DMS79 (cell line): ENCODE data around the gene SDR9C7.
"Not testable (repeated sequence)": the region's sequence is repeated elsewhere in the genome, so short reads cannot be mapped to it uniquely, and the experiment has no call there.

Source experiments
- DNase-seq: peaks from one replicate; lab custom pipeline; 2025; lab: John Stamatoyannopoulos, UW

Gene SDR9C7

GRCh38 chr12:56933826-56934625, at the start of gene SDR9C7:
SDR9C7 (minus strand) TSS chr12:56934408; CDS start chr12:56934261, 147 bp downstream.
- no peak for DNase-seq

DNA sequence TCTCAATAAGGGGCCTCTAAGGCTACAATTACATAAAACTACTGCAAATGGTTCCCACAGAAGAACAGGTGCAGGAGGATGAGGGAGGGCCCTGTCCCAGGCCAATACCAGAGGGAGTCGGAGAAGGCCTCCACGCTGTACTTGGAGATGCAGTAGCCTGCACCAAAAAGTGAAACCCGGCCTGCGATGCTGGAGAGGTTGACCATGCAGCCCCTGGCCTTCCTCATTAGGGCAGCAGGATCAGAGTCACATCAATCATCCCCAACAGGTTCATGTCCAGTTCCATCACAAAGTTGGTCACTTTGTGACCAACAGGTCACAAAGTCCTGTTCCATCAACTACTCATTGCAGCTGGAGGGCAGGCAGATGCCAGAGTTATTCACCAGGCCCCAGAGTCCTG, 49.2 kb upstream of the SDR9C7 start:
- DNase-seq, result no peak

DNA sequence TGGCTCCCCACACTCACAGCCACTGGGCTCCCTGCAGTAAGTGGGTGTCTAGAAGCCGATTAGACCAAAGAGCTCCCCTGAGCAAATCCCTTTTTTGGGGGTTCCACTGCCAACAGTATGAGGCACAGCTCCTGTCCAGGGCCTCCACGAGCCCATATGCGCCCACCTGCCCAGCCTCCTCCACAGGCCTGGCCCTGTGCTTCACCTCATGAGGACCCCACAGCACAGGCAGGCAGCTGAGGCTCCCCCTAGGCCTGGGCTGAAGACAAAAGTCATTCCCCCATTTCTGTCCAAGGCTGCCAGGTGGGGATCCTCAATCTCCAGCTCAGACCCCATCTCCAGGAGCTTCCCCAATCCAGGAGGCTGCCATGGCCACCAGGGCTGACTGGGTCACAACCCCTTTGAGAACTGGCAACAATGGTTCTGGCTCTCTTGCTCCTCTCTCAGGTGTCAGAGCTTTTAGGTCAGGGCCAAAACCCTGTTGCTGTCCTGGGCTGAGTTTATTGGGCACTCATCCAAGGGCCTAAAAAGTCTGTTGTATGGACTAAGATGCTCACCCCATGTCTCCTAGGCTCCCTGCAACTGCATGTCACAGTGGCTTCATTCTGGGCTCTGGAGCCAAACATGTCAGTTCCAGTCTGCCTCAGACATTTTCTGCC, 48.5 kb upstream of the SDR9C7 start:
- not testable (repeated sequence) for DNase-seq

DNA sequence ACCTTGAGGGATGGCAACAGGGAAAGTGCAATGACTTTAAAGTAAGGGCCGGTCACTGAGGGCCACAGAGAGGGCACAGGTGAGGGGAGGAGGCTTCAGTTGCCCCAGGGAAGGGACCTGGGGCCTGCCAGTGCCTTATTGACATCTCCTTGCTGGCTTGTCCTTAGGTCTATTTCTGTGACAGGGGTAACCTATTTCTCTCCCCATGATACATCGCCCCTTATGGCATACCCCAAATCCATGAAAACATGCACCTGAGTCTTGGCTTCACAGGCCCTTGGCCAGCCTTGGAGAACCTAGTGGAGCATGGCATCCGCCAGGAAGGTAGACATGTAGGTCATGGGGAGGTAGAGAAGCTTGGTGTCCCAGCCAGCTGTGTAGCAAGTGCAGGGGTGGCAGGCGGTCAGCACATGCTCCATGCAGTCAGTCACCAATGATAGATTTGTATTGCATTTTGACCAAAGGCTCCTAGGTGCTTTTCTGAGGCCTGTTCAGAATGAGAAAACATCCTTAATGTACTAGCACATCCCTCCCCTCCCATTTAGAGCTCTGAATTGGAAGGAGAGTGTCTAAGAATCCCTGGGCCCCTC, 46.8 kb upstream of the SDR9C7 start:
- DNase-seq, result no peak

- no peak for DNase-seq
Measured at GRCh38 chr12:56980268-56980667, 46.1 kb upstream of the SDR9C7 start.

- no peak for DNase-seq
Measured at GRCh38 chr12:56979628-56980027, 45.4 kb upstream of the SDR9C7 start.

DNA sequence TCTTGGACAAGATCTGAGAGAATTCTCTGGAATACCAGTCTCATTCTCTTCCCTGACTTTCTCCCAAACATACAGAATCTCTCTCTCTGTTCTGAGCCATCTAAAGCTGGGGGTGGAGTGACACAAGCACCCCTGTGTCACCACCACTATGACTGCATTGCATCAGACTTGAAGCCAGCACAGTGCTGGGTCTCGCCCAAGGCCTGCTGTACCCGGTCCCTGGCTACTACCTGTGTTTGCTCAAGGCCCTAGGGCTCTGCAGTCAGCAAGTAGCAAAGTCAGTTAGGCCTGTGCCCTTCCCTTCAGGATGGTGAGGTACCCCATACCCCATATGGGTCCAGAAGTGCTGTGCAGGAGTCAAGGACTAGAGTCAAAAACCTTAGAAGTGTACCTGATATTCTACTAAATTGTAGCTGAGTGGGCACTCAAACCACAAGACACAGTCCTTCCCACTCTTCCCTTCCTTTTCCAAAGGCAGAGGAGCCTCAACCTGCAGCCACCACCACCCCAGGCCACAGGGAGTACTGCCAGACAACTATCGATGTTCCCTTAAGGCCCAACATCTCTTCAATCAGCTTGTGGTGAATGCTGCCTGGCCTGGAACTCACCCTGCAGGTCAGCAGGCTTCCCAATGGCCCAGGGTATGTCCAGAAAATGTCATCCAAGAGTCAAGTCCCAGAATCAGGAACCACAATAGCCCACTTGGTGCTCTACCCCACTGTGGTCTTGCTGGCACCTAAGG, 44.4 kb upstream of the SDR9C7 start:
- DNase-seq, result no peak

- DNase-seq, result not testable (repeated sequence)
Measured at GRCh38 chr12:56977361-56977760, 43.2 kb upstream of the SDR9C7 start.

- DNase-seq, result not testable (repeated sequence)
Measured at GRCh38 chr12:56974224-56974623, 40.0 kb upstream of the SDR9C7 start.

DNA sequence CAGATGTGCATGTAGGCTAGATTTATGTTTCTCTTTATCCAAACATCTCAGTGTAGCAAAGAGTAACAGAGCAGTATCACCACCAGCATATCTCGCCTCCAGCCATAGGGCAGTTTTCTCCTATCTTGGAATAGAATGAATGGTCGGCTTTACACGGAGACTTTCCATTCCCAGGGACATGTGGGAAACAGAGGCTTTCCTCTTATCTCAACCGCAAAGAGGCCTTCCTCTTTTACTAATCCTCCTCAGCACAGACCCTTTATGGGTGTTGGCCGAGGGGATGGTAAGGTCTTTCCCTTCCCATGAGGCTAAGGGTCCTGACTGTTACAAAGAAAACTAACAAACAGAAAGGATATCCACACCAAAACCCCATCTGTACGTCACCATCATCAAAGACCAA, 34.7 kb upstream of the SDR9C7 start:
- DNase-seq, result not testable (repeated sequence)

DNA sequence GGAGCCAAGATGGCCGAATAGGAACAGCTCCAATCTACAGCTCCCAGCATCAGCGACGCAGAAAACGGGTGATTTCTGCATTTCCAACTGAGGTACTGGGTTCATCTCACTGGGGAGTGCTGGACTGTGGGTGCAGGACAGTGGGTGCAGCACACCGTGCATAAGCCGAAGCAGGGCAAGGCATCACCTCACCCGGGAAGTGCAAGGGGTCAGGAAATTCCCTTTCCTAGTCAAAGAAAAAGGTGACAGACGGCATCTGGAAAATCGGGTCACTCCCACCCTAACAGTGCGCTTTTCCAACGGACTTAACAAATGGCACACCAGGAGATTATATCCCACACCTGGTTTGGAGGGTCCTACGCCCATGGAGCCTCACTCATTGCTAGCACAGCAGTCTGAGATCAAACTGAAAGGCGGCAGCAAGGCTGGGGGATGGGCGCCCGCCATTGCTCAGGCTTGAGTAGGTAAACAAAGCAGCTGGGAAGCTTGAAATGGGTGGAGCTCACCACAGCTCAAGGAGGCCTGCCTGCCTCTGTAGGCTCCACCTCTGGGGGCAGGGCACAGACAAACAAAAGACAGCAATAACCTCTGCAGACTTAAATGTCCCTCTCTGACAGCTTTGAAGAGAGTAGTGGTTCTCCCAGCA, 31.9 kb upstream of the SDR9C7 start:
- not testable (repeated sequence) for DNase-seq

- not testable (repeated sequence) for DNase-seq
Measured at GRCh38 chr12:56965124-56965523, 30.9 kb upstream of the SDR9C7 start.

- not testable (repeated sequence) for DNase-seq
Measured at GRCh38 chr12:56963557-56963956, 29.3 kb upstream of the SDR9C7 start.

DNA sequence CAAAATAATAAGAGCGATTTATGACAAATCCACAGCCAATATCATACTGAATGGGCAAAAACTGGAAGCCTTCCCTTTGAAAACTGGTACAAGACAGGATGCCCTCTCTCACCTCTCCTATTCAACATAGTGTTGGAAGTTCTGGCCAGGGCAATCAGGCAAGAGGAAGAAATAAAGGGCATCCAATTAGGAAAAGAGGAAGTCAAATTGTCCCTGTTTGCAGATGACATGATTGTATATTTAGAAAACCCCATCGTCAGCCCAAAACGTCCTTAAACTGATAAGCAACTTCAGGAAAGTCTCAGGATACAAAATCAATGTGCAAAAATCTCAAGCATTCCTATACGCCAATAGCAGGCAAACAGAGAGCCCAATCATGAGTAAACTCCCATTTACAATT, 28.0 kb upstream of the SDR9C7 start:
- DNase-seq, result not testable (repeated sequence)

- DNase-seq, result no peak
Measured at GRCh38 chr12:56958422-56958821, 24.2 kb upstream of the SDR9C7 start.

GRCh38 chr12:56957229-56958052, 23.2 kb upstream of the SDR9C7 start, which contains the start of gene RDH16:
RDH16 (minus strand) TSS chr12:56957608; CDS start chr12:56957462, 146 bp downstream.
- peak; percentile 20 for DNase-seq

DNA sequence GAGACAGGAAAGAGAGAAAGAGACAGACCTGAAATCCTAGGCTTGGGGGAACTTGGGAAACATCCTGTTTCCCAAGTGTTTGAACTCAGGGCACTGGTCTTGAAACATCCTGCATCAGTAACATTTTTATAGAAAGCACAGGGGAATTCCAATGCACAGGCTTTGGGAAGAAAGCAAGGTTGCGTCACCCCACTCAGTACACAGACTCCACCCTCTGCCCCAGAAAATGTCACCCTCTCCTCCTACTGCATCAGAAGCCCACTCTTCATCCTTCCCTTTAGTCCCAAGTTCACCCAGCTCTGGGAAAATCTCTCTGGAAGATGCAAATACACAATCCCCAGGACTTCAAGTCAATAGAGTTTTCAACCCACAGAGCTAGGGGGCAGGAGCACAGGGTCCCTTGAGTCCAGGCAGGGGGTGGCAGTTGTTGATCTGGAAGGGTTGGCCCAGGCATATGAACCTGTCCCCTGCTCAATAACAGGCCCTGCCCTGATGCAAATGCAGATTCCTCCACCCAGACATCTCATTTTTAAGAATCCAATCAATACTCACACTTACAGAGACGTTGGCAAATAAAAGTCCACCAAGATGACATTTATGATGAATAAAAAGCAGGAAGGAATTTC, 21.5 kb upstream of the SDR9C7 start:
- no peak for DNase-seq

DNA sequence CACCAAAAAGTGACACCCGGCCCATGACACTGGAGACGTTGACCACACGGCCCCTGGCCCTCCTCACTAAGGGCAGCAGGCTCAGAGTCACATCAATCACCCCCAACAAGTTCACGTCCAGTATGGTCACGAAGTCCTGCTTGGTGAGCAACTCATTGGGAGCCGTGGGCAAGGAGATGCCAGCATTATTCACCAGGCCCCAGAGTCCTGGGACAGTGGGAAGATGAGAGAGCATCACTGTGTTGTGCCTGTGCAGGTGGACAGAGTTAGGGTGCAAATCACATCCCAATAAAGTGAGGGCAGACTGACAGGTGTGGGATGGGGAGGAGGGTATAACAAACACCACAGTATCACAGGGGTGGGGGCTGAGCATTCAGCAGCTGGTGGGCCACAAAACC, 20.7 kb upstream of the SDR9C7 start:
- DNase-seq, result no peak

GRCh38 chr12:56954057-56954957, 20.1 kb upstream of the SDR9C7 start:
- no peak for DNase-seq
